HCT116 (cell line): Measurements from ENCODE around the gene NFATC3. TPM values are rescaled to one million over a fixed set of nuclear protein-coding genes. Genes with fewer than 3 reads are reported as not detected.

Experiments used
- ATAC-seq: fragments of 200-7000 bp; cut with Tn5 transposase; 2 replicates; pipeline ENCODE4 v1.9.1; 2020; ENCODE audit warnings: mild to moderate bottlenecking, moderate library complexity
- BruUV-seq: library from RNA; stranded (reverse); fragments of 400-500 nt; replicated peaks from 2 replicates; lab custom pipeline; 2021; lab: Mats Ljungman, UMichigan
- CTCF ChIA-PET: fragments of 300-600 bp; sonication (Branson Sonifier 250); formaldehyde crosslinking; loops from one replicate; lab custom pipeline; 2021; ENCODE audit warnings: antibody characterized with exemption; lab: Charles Lee
- POLR2A ChIA-PET: fragments of 300-600, 350-600 bp; sonication (Branson Sonifier 250); formaldehyde crosslinking; loops from one replicate; lab custom pipeline; 2021; ENCODE audit warnings: antibody characterized with exemption; lab: Charles Lee
- RAD21 ChIA-PET, 2 experiments: fragments of 300-600 bp; sonication (Branson Sonifier 250); formaldehyde crosslinking; loops; one replicate each; lab custom pipeline; 2023; ENCODE audit warnings: low total read pairs in 2 of 2; ENCODE audit not compliant: uncharacterized antibody in 2 of 2, unreplicated experiment in 2 of 2, low non-redundant PET in 1 of 2; lab: Charles Lee
- DNase-seq: peaks from one replicate; pipeline ENCODE4 v3.0.0-alpha.2; 2010; ENCODE audit warnings: low read depth, low spot score
- H2AFZ ChIP-seq: fragments of 200-600 bp; shearing (Covaris generic), sonication (generic); 2 replicates; pipeline ENCODE4 v1.6.1; 2017; ENCODE audit warnings: low read depth, mixed run types, mixed read lengths, antibody characterized with exemption, low read length; ENCODE audit not compliant: poor library complexity, severe bottlenecking
- H3K27ac ChIP-seq: 2 replicates; pipeline ENCODE4 v1.5.1; 2012; ENCODE audit warnings: low read depth, low read length
- H3K27me3 ChIP-seq: fragments of 200-600 bp; sonication (generic); 2 replicates; pipeline ENCODE4 v1.6.1; 2016; ENCODE audit warnings: mixed run types, low read length, mixed read lengths; ENCODE audit not compliant: insufficient read depth
- H3K36me3 ChIP-seq, 2 experiments: fragments of 200-500 bp in 1 of 2; fragments of 200-600 bp in 1 of 2; sonication (Bioruptor generic) in 1 of 2; sonication (generic) in 1 of 2; 2 replicates each; pipeline versions ENCODE4 v1.5.1 to v1.6.1; 2014 to 2016; ENCODE audit warnings: low read length in 2 of 2, inconsistent platforms in 1 of 2, mixed read lengths in 1 of 2, mixed run types in 1 of 2; ENCODE audit not compliant: insufficient read depth in 2 of 2, control insufficient read depth in 1 of 2
- H3K4me1 ChIP-seq, 2 experiments: fragments of 200-600 bp in 1 of 2; sonication (generic) in 1 of 2; 2 replicates each; pipeline versions ENCODE4 v1.5.1 to v1.6.1; 2012 to 2017; ENCODE audit warnings: low read length in 2 of 2, inconsistent platforms in 1 of 2, mild to moderate bottlenecking in 1 of 2, mixed read lengths in 1 of 2, mixed run types in 1 of 2, moderate library complexity in 1 of 2; ENCODE audit not compliant: insufficient read depth in 2 of 2, control insufficient read depth in 1 of 2
- H3K4me2 ChIP-seq: fragments of 200-600 bp; sonication (generic); 2 replicates; pipeline ENCODE4 v1.6.1; 2017; ENCODE audit warnings: mixed run types, low read length, mixed read lengths
- H3K4me3 ChIP-seq, 2 experiments: fragments of 200-600 bp in 1 of 2; sonication (generic) in 1 of 2; replicated peaks in 1 of 2; 2 replicates each; pipeline ENCODE4 v1.5.1; 2011 to 2016; ENCODE audit warnings: low read length in 2 of 2, control low read depth in 1 of 2, low read depth in 1 of 2, mild to moderate bottlenecking in 1 of 2, mixed read lengths in 1 of 2, mixed run types in 1 of 2
- H3K79me2 ChIP-seq: fragments of 200-600 bp; sonication (generic); 2 replicates; pipeline ENCODE4 v1.6.1; 2017; ENCODE audit warnings: mild to moderate bottlenecking, mixed run types, low read length, moderate library complexity, mixed read lengths; ENCODE audit not compliant: insufficient read depth
- H3K9ac ChIP-seq: fragments of 200-600 bp; sonication (generic); 2 replicates; pipeline ENCODE4 v1.6.1; 2016; ENCODE audit warnings: low read length, mixed read lengths
- H3K9me2 ChIP-seq: fragments of 200-600 bp; sonication (generic), shearing (Covaris generic); 2 replicates; pipeline ENCODE4 v1.6.1; 2017; ENCODE audit warnings: mixed run types, mild to moderate bottlenecking, moderate library complexity; ENCODE audit not compliant: insufficient read depth
- H3K9me3 ChIP-seq, 2 experiments: fragments of 200-500 bp in 1 of 2; fragments of 200-600 bp in 1 of 2; sonication (Bioruptor generic) in 1 of 2; sonication (generic) in 1 of 2; 2 replicates each; pipeline ENCODE4 v1.6.1; 2014 to 2017; ENCODE audit warnings: low read length in 2 of 2, mixed read lengths in 2 of 2, inconsistent platforms in 1 of 2, low read depth in 1 of 2, mild to moderate bottlenecking in 1 of 2, mixed run types in 1 of 2, moderate library complexity in 1 of 2; ENCODE audit not compliant: control insufficient read depth in 1 of 2, insufficient read depth in 1 of 2
- H4K20me1 ChIP-seq: fragments of 200-600 bp; sonication (generic), shearing (Covaris generic); 2 replicates; pipeline ENCODE4 v1.6.1; 2017; ENCODE audit warnings: mixed run types, mild to moderate bottlenecking, moderate library complexity; ENCODE audit not compliant: insufficient read depth
- CBX3 ChIP-seq: IDR thresholded peaks from 2 replicates; pipeline ENCODE4 v1.6.1; 2012; ENCODE audit warnings: low read depth
- CEBPB ChIP-seq: IDR thresholded peaks from 2 replicates; pipeline ENCODE4 v1.6.1; 2012; ENCODE audit warnings: low read depth
- POLR2AphosphoS5 ChIP-seq: IDR thresholded peaks from 2 replicates; pipeline ENCODE4 v1.6.1; 2011; ENCODE audit warnings: mild to moderate bottlenecking, low read depth, low read length, moderate library complexity
- SIN3A ChIP-seq: IDR thresholded peaks from 2 replicates; pipeline ENCODE4 v1.6.1; 2012; ENCODE audit warnings: low read depth
- SP1 ChIP-seq: IDR thresholded peaks from 2 replicates; pipeline ENCODE4 v1.6.1; 2012; ENCODE audit warnings: low read depth
- ZFX ChIP-seq: fragments of 450-650 bp; IDR thresholded peaks from 2 replicates; pipeline ENCODE4 v1.6.1; 2017
- ZNF274 ChIP-seq: fragments of 200-500 bp; sonication (Bioruptor generic); IDR thresholded peaks from 2 replicates; pipeline ENCODE4 v1.6.1; 2014; ENCODE audit warnings: mild to moderate bottlenecking, low read depth, low read length, inconsistent platforms
- intact Hi-C: fragments of 100-400 bp; cut with micrococcal nuclease; formaldehyde crosslinking; loops from 2 replicates; pipeline ENCODE4 v1.10.0; 2022
- total RNA-seq: library from RNA; stranded (reverse); gene quantifications from one replicate; pipeline ENCODE4 v1.2.1, GENCODE V29; 2021; ENCODE audit not compliant: unreplicated experiment
- TF ChIP-seq, protein P1 (sequence below), 3 experiments: fragments of 200-600 bp in 1 of 3; sonication (generic) in 1 of 3; IDR thresholded peaks in 2 of 3; conservative IDR thresholded peaks in 1 of 3; 2 replicates each; pipeline ENCODE4 v1.5.1; 2012 to 2017; ENCODE audit warnings: low read depth in 2 of 3, low read length in 2 of 3, antibody characterized with exemption in 1 of 3, borderline replicate concordance in 1 of 3, control low read depth in 1 of 3, mild to moderate bottlenecking in 1 of 3, mixed read lengths in 1 of 3, mixed run types in 1 of 3, moderate library complexity in 1 of 3; ENCODE audit not compliant: insufficient read depth in 1 of 3

NFATC3 gene
- total RNA-seq, 1 experiment from 2014 or later, result 25.6 TPM

DNA sequence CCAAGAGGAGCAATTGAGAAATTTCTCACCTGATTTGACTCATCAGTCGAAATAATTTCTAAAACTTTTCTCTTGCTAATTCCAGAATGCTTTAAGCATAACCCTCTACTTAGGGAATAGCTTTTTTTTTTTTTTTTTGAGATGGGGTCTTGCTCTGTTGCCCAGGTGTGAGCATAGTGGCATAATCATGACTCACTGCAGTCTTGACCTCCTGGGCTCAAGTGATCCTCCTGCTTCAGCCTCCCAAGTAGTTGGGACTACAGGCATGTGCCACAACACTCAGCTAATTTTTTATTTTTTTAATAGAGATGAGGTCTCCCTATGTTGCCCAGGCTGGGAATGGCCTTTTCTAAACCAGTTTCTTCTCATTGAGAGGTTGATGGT, 13.7 kb upstream of the NFATC3 start:
- Histone ChIP-seq H4K20me1 (no peaks in the 10 kb centered on the region), H2AFZ (no peak overlapping the region), H3K27ac (no peak overlapping the region), H3K4me2 (no peak overlapping the region), H3K36me3 (peaks cover 16 to 28% of the 10 kb centered on the region in 2 experiments; a peak in 3 of 4 replicates), H3K27me3 (no peaks in the 10 kb centered on the region), H3K9ac (no peak overlapping the region), H3K4me3 (no peak overlapping the region), H3K79me2 (no peaks in the 10 kb centered on the region), H3K9me2 (no peaks in the 10 kb centered on the region), H3K4me1 (peaks cover 0 to 5% of the 10 kb centered on the region in 2 experiments; a peak in 1 of 4 replicates), H3K9me3 (no peaks in the 10 kb centered on the region)
- DNase-seq (no peak), ATAC-seq (no peak)
- intact Hi-C loops, result no loop called here
- RAD21 ChIA-PET, result no interaction called here
- CTCF ChIA-PET, result interaction anchor here (1.0 kb wide), 1 partner anchor 11 kb away, joined by 4 read pairs; no protein-coding TSS in a partner anchor
- TF ChIP-seq SP1 (no peak), CBX3 (no peak), CEBPB (no peak), POLR2AphosphoS5 (no peak), ZFX (no peak), ZNF274 (no peak), SIN3A (no peak)
- TF ChIP-seq, protein P1, sequence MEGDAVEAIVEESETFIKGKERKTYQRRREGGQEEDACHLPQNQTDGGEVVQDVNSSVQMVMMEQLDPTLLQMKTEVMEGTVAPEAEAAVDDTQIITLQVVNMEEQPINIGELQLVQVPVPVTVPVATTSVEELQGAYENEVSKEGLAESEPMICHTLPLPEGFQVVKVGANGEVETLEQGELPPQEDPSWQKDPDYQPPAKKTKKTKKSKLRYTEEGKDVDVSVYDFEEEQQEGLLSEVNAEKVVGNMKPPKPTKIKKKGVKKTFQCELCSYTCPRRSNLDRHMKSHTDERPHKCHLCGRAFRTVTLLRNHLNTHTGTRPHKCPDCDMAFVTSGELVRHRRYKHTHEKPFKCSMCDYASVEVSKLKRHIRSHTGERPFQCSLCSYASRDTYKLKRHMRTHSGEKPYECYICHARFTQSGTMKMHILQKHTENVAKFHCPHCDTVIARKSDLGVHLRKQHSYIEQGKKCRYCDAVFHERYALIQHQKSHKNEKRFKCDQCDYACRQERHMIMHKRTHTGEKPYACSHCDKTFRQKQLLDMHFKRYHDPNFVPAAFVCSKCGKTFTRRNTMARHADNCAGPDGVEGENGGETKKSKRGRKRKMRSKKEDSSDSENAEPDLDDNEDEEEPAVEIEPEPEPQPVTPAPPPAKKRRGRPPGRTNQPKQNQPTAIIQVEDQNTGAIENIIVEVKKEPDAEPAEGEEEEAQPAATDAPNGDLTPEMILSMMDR (IDR thresholded peaks at IDR 0.05 in 2 of 3, conservative IDR thresholded peaks at IDR 0.05 in 1 of 3; ENCODE audit: borderline replicate concordance in 1 of 3, insufficient read depth in 1 of 3, low read depth in 2 of 3, low read length in 2 of 3), result no peak
- TF ChIP-seq, all 23 proteins: peak for 0
- POLR2A ChIA-PET, result no interaction called here
- no TSS peak for BruUV-seq
